NCI-H524 (cell line): Measurements from ENCODE around the gene TAF1B.
"Not testable (repeated sequence)": the region's sequence is repeated elsewhere in the genome, so short reads cannot be mapped to it uniquely, and the experiment has no call there.

Experiments used
- DNase-seq, 2 experiments: peaks; one replicate each; lab custom pipeline; 2025; lab: John Stamatoyannopoulos, UW

The TAF1B gene

GRCh38 chr2:9831670-9832069, 11.6 kb upstream of the TAF1B start:
- no peak for DNase-seq

GRCh38 chr2:9832586-9832985, 10.7 kb upstream of the TAF1B start:
- DNase-seq: no peak

GRCh38 chr2:9835068-9835467, 8.2 kb upstream of the TAF1B start:
- DNase-seq: not testable (repeated sequence)

- no peak for DNase-seq
Observed at GRCh38 chr2:9836074-9836473, 7.2 kb upstream of the TAF1B start.

GRCh38 chr2:9836517-9836916, 6.8 kb upstream of the TAF1B start:
- no peak for DNase-seq

- DNase-seq: no peak
Observed at GRCh38 chr2:9837451-9837850, 5.8 kb upstream of the TAF1B start.

GRCh38 chr2:9838391-9838790, 4.9 kb upstream of the TAF1B start:
- no peak for DNase-seq

- no peak for DNase-seq
Observed at GRCh38 chr2:9842487-9843228, 616 bp upstream of the TAF1B start.

- DNase-seq: peak in 1 of 2 experiments; percentile 40
Observed at GRCh38 chr2:9844036-9844483, 786 bp downstream of the TAF1B start.

- DNase-seq: no peak
Observed at GRCh38 chr2:9844576-9844975, 1.3 kb downstream of the TAF1B start.

- DNase-seq: no peak
Observed at GRCh38 chr2:9846554-9846953, 3.3 kb downstream of the TAF1B start.

- no peak for DNase-seq
Observed at GRCh38 chr2:9847140-9847539, 3.9 kb downstream of the TAF1B start.

- DNase-seq: no peak
Observed at GRCh38 chr2:9852881-9853280, 9.6 kb downstream of the TAF1B start.

- DNase-seq: no peak
Observed at GRCh38 chr2:9857814-9858729, 14.8 kb downstream of the TAF1B start.

- no peak for DNase-seq
Observed at GRCh38 chr2:9858730-9859068, 15.4 kb downstream of the TAF1B start.

GRCh38 chr2:9860922-9861580, 17.8 kb downstream of the TAF1B start:
- not testable (repeated sequence) for DNase-seq

- no peak for DNase-seq
Observed at GRCh38 chr2:9867881-9868280, 24.6 kb downstream of the TAF1B start.

- no peak for DNase-seq
Observed at GRCh38 chr2:9873337-9873736, 30.1 kb downstream of the TAF1B start.

GRCh38 chr2:9877026-9877425, 33.8 kb downstream of the TAF1B start:
- DNase-seq: no peak

- no peak for DNase-seq
Observed at GRCh38 chr2:9877726-9878125, 34.5 kb downstream of the TAF1B start.

GRCh38 chr2:9879455-9880194, 36.4 kb downstream of the TAF1B start:
- no peak for DNase-seq

GRCh38 chr2:9883897-9884296, 40.6 kb downstream of the TAF1B start:
- no peak for DNase-seq
